ENCODE results near the gene SYS1.

Gene SYS1

DNA sequence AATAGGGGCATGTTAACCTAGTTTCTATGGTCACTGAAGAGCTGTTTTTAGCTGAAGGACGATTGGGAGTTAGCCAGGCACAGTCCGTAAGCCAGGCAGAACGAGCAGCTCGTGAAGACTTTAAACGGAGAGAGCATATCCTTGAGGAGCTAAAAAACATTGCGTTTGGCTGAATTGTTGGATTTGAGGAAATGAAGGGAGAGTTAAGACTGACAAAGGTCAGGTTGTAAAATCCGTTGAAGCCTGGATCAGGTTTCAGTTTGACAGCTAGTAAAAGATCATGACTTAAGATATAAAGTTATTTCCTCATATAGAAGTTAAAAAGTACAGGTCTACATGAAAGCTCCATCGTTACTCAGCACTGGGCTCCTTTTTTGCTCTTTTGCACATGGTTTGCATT is 47.9 kb downstream of the SYS1 start:
- no peak for DNase-seq

GRCh38 chr20:45412653-45413052 is 49.7 kb downstream of the SYS1 start:
- no peak for DNase-seq

DNA sequence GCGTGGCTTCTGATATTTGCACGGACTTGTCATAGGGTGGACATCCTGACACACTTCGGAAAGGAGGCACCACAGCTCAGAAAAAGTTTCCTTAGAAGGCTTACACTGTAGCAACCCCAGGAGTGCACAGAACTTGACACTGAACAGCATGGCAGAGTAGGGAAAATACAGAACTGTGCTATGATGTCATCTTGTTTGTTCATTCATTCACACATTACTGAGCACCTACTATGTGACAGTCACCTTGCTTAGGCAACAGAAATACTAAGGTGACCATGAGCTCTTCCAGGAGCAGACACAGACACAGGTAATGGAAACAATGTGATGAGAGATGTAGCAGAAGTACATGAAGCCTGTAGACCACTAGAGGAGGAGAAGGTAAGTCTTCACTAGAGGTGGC is 50.5 kb downstream of the SYS1 start:
- no peak for DNase-seq

DNA sequence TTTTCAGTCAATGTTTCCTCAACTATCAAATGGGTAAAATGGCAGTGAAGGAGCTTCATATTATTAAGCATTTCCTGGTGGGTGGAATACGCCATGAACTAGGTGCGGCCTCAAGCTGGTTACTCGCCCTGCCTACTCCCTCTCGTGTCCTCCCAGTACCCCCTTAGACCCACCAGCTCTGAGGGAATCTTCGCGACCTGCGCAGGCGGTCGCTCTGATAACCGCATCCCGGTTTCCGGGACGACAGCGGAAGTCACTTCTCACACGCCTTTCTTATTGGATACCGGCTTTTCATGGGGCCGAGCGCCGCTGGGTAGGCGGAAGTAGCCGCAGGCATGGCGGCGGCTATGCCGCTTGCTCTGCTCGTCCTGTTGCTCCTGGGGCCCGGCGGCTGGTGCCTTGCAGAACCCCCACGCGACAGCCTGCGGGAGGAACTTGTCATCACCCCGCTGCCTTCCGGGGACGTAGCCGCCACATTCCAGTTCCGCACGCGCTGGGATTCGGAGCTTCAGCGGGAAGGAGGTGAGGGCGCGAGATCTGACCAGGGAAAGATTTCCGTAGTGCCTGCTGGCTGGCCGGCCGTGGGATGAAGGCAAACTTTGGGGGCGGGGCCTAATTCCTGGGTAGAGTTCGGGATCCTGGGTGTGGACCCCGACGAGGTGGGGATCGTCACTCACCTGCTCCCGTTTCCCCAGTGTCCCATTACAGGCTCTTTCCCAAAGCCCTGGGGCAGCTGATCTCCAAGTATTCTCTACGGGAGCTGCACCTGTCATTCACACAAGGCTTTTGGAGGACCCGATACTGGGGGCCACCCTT is 53.1 kb downstream of the SYS1 start, which contains the start of gene PIGT:
Gene PIGT, plus strand, starts transcription at position 320 of the 816 bp plus-strand sequence. Its CDS starts 16 bp downstream, at position 336.
- DNase-seq: peak; percentile 72

- DNase-seq: no peak
These were observed 54.0 kb downstream of the SYS1 start for GRCh38 chr20:45416917-45417316.
